Amygdala (tissue), 56 donors: ENCODE results near the gene NOTCH4.

Source experiments
- DNase-seq, 56 donors: peaks; one replicate each; lab custom pipeline; 2025; lab: John Stamatoyannopoulos, UW

The NOTCH4 gene

DNA sequence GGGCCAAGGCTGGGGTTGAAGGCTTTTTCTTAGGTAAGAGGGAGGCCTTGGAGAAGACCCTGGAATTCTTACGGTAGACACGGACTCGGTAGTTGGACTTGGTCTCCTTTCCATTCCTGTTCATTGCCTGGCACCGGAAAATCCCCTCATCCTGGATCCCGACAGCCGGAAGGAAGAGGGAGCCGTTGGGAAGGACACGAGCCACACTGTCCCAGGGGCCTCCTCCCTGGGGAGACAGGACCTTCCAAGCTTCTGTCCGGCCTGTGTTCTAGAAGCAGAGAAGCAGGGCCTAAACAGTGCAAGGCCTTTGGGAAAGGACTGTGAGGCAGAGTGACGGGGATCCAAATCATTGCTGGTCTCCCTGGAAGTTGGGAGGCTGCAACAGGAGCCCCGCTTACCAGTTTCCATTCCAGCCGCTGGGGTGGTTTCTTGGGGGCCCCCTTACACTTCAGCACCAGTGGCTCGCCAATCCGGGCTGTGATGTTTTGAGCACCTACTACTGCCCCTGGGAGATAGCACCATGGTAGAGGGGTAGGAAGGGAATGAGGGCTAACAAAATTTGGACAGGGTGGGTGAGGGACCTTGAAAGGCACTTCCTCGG is 40.3 kb downstream of the NOTCH4 start:
- DNase-seq = no peak

GRCh38 chr6:32183030-32183429 is 40.8 kb downstream of the NOTCH4 start:
- no peak for DNase-seq

- no peak for DNase-seq
Measured at GRCh38 chr6:32182555-32182981, 41.3 kb downstream of the NOTCH4 start.

- no peak for DNase-seq
Measured at GRCh38 chr6:32181915-32182529, 41.8 kb downstream of the NOTCH4 start.

- no peak for DNase-seq
Measured at GRCh38 chr6:32181148-32181702, 42.6 kb downstream of the NOTCH4 start.

DNA sequence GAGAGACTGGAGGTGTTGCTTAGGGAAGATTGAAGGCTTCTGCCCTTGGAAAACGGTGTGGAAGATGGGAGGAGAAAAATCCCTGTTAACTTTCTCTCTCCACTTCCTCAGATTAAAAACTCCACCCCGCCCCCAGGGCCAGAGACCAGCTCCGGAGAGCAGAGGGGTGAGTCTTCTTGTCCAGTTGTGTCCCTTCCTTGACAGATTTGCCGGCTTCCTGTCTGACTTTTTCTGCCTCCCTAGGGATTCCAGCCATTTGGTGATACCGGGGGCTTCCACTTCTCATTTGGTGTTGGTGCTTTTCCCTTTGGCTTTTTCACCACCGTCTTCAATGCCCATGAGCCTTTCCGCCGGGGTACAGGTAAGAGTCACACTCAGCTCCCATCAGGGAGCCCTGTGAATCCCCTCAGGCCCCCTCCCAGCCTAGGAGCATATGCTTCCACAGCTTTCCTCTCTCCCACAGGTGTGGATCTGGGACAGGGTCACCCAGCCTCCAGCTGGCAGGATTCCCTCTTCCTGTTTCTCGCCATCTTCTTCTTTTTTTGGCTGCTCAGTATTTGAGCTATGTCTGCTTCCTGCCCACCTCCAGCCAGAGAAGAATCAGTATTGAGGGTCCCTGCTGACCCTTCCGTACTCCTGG is 44.0 kb downstream of the NOTCH4 start:
- no peak for DNase-seq

DNA sequence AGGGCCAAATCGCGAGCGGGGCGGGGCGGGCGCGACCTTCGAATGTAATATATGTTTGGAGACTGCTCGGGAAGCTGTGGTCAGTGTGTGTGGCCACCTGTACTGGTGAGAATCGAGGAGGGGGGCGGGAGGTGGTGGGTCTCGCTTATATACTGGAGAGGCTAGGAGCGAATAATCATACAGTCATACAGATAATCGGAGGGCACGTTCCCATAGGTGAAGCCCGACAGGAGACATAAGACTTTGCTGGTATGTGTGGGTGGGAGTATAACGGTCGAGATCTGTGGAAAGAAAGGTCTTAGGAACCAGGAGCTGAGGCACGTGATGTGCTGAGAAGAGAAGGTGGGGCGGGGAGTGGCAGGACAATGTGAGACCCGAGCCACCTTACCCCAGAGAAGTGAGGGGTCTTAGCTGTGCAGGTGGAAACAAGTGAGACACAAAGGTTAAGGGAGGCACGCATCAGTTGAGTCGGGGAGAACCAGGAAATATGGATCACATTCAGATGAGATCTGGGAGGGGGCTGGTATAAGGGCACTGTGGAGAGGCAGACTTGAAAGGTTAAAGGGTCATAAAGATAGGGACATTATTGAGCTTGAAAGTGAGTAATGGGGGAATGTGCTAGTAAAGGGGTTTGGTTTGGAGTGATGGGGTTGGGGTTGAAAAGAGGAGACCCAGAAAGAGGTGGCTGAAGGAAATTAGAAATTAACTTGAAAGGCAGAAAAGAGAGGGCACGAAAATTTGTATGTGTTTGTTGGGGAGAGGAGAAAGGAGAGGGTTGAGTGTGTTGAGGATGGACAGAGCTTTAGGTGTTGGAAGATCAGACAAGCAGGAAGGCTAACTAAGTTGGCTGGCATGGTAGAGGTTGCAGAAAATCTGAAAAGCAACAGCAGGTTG is 45.1 kb downstream of the NOTCH4 start:
- no peak for DNase-seq

DNA sequence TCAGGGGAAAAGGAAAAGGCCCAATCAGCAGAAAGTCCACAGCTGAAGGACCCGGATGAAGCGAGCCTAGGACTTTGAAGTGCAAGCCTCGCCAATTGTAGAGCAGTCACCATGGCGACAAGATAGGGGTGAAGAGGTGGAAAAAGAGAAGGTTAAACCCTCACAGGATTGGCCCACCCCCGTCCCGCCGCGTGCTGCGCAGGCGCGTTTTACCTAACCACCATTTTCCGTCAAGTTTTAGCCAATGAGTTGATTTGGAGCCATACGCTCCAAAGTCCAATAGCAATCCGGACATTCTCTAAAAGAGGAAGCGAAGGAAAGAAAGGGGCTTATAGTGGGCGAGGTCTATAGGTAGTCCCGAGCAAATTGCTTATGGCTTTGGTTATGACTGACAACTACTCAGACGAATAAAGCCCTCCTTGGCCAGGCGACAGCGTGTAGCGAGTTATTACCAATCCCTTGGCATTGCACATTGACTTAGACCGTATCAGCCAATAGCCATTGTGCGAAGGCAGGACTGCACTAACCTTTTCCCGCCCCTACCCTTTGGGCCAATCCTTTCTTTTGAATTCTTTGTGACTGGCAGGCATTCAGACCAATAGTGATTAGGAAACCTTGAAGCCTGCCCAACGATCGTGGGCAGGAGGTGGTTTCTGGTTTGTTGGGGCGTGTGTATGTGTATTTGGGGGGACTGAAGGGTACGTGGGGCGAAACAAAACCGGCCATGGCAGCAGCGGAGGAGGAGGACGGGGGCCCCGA is 45.9 kb downstream of the NOTCH4 start, which contains the start of gene RNF5:
RNF5 (plus strand) TSS at position 618 of the 759 bp plus-strand sequence; CDS start at position 725, 107 bp downstream.
- DNase-seq = peak; percentile 64 to 100 (median 97)

GRCh38 chr6:32177183-32177787 is 46.6 kb downstream of the NOTCH4 start:
- peak in 6 of 56 donors; percentile 44 to 63 (median 57) for DNase-seq

GRCh38 chr6:32176476-32177182 is 47.2 kb downstream of the NOTCH4 start:
- DNase-seq = no peak

- DNase-seq = peak; percentile 57 to 99 (median 96)
Measured at GRCh38 chr6:32175711-32176475, 48.0 kb downstream of the NOTCH4 start, which contains the start of gene AGPAT1. TSS of gene AGPAT1 (minus strand) at chr6:32176084. CDS start at chr6:32171496, 4,588 bp downstream.

DNA sequence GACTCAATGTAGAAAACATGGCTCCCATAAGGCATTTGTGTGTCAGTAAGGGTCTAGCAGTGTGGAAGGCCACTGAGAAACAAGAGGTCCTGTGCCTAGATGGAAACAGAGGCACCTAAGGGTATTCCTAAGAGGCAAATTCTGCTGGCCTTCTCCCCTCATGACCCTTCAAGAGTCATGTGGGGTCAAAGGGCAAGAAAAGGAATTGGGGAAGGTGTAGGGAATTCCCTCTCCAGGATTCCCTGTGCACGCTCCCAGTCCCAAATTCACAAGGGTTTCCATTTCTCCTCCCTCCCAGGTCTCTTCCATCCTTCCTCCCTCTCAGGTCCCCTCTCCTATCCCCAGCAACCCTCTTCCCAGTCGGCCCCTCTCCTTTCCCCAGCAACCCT is 48.6 kb downstream of the NOTCH4 start:
- no peak for DNase-seq

DNA sequence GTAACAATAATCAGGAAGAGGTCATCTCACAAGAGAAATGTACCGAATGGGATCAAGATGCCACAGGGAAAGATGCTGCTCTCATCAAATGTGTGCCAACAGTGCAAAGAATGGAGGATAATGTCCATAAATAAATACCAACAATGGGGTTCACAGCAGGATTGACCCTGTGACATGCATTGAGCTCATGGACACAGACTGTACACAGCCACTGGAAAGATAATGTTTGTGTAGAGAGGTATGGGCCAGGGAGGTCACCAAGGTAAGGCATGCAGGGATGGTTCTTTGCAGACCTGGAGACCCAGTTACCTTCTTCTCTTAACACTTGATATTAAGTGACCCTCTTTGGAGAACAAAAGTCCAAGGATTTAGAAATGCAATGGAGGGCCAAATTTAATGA is 49.5 kb downstream of the NOTCH4 start:
- no peak for DNase-seq

- no peak for DNase-seq
Measured at GRCh38 chr6:32173051-32173727, 50.7 kb downstream of the NOTCH4 start.

- no peak for DNase-seq
Measured at GRCh38 chr6:32171234-32171633, 52.6 kb downstream of the NOTCH4 start.

DNA sequence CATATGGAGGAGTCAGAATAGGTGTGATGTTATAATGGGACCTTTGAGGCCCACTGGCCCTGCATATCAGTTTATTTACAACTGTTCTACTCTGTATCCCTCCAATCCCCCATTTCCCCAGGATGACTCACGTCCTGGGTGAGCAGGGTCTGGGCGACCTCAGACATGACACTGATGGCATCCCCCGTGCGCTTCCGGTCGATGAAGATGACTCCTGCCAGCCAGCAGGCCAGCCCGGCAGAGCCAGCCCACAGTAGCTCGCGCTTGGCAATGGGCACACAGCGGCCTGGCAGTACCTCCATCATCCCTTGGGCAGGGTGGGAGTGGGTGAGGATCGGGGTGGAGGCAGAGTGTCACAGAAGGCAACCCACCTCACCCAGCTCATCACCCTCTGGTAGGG is 53.6 kb downstream of the NOTCH4 start:
- no peak for DNase-seq
